Cerebellar cortex (tissue), 1 donor: ENCODE results near the gene NIPSNAP2.
"Not testable (repeated sequence)": the region's sequence is repeated elsewhere in the genome, so short reads cannot be mapped to it uniquely, and the experiment has no call there.

ENCODE experiments used
- DNase-seq: peaks from one replicate; pipeline ENCODE4 v3.0.0-alpha.2; 2015; ENCODE audit warnings: low spot score

NIPSNAP2 gene

DNA sequence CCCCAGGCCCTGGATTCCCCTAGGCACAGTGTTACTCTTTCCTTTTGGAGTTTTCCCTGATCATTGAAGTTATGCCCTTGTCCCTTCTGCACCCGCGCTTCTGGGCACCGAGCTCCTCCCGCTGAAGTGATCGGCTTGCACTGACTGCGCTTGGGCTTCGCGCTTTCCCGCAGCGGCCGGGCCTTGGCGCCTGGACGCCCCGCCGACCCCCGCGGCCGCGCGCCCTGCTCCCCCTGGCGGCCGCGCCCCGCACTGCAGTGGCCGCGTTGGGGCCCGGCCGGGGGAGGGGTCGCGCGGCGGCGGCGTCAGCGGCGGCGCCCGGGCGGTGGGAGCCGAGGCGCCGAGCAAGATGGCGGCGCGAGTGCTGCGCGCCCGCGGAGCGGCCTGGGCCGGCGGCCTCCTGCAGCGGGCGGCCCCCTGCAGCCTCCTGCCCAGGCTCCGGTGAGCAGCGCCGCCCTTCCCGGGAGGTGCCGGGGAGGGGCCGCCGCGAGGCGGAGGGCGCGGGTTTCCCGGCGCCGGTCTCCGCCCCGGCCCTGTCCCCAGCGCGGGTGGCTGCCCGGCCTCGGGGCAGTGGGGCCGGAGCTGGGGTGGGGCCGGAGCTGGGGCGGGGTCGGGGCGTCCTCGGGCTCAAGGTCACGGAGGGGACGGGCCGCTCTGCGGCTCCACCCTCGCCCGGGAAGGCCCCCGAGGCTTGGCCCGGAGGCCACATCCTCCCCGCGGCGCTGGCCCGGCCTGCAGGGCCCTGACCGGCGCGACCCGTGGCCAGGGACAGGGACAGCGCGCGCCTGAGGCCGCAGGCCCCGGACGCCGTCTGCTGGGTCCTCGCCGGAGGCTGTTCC is at the start of gene NIPSNAP2:
Gene NIPSNAP2, plus strand, starts transcription at position 325 of the 839 bp plus-strand sequence. Its CDS starts 25 bp downstream, at position 350.
- peak; percentile 57 for DNase-seq

DNA sequence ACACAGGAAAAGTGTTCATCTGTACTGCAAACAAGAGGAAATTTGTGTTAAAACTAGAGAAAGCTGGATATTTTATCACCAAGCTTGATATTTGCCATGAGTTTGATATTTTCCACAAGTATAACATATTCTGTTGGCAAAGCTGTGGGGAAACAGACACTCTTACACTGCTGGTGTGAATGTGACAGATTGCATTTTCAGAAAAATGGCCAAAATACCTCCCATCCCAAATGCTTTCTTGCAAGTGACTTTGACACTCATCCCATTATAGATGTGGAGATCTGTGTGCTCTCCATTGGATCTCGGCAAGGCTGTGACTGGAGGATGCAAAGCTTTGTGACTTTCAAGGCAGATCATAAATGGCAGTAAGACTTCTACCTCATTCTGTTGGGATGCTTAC is 46.6 kb upstream of the NIPSNAP2 start:
- DNase-seq, result no peak

DNA sequence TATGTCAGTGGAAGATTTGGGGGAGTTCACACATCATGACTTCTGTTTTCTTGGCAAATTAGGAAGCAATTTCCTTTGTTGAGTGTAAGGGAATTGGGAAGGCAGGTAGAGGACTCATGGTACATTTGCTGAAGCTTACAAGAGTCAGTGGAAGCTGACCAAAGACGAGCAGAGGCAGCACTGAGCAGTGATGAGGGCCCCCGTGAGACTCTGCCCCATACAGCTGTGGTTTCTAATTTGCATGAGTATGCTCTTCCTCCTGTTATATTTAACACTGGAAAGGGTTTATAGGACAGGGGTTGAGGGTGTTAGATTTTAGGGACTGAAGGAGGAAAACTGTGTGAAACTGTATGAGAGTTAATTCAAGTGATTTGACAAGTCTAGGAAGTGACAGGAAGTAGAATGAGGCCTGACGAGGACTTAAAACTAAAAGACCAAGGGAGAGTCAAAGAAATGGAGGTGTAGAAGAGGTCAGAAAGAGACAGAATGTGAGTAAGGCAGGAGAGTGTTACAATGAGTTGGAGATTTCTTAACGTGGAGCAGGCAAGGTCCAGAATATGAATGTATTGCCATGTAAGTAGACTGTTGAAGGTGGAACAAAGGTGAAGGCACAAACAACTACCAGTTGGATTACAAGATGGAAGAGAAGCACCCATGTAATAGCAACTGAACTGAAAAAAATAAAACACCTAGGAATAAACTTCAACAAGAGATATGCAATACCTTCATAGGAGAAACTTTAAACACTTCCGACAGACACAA is 36.2 kb upstream of the NIPSNAP2 start:
- no peak for DNase-seq

DNA sequence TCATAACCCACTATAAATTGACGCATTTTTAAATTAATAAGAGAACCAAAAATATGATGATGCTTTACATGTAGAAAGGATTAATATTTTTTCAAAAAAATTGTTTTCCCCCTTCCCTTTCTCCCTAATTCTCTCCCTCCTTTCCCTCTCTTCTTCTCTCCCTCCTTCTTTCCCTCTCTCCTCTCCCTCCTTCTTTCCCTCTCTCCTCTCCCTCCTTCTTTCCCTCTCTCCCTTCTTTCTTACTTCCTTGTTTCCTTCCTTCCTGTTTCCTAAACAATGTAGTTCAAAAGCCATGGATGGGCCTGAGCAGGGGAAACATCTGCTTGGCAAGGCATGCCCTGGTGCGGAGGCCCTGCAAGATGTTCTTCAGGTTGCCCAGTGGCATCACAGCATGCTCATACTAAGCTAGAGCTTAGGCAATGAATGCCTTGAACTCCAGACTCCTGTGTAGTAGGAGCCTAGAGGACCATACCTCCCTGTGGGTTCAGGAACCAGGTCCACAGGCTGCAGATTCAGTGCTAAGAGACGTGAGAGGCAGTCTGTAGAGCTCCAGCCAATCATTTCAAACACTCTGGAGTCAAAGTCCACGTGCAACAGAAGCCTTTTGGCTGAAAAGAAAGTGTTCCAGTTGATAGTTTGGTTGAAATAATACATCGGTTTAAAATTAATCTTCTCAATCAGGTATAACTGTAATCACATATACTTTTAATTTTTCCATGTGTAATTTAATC is 32.8 kb upstream of the NIPSNAP2 start:
- no peak for DNase-seq

DNA sequence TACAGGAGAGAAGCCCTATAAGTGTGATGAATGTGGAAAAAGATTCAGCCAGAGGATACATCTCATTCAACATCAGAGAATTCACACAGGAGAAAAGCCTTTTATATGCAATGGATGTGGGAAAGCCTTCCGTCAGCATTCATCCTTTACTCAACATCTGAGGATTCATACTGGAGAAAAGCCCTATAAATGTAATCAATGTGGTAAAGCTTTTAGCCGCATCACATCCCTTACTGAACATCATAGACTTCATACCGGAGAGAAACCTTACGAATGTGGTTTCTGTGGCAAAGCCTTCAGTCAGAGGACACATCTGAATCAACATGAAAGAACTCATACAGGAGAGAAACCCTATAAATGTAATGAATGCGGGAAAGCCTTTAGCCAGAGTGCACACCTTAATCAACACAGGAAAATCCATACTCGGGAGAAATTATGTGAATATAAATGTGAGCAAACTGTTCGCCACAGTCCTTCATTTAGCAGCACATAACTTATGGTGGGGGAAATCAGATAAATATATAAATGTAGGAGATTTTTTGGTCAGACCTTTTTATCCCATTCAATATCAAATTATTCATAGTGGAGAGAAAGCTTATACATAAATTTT is 24.8 kb upstream of the NIPSNAP2 start:
- DNase-seq, result no peak

DNA sequence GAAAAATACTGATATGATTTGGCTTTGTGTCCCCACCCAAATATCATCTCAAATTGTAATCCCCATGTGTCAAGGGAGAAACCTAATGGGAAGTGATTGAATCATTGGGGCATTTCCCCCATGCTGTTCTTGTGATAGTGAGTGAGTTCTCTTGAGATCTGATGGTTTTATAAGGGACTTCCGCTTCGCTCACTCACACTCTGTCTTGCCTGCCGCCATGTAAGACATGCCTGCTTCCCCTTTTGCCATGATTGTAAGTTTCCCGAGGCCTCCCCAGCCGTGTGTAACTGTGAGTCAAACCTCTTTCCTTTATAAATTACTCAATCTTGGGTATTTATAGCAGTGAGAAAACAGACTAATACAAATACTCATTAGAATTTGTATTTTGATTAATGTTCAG is 17.8 kb upstream of the NIPSNAP2 start:
- DNase-seq, result no peak

DNA sequence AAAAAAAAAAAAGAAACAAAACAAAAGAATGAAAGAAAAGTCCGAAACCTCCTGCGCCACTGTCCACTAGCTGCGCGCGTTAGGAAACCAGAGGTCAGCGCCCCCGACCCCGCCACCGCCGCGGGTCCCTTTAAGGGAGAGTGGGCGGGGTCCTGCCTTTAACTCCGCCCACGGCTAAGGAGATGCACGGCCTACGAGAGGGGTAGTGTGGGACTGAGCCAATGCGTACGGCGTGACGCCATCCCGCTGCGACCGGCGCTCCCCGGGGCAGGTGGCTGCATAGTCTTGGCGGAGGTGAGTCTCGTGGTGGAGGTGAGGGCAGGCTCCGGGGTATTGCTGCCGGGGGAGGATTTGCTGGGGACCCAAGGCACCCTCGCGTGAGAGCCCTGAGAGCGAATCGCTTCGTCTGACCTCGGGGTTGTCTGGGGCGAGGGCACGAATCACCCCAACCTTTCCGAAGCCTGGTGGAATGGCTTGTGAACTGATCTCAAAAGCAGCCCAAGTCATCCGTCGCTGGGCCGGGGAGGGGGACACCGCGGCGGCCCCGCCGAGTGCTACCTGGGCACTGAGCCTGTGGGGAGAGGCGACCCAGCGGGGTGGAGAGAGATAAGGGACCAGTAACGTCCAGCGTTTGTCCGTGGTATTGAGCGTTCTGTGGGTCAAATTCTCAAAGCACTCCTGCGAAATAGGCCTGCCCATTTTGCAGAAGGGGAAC is 12.6 kb upstream of the NIPSNAP2 start, which contains the start of gene MRPS17:
Gene MRPS17, plus strand, starts transcription at position 241 of the 715 bp plus-strand sequence. CDS start 1,319 bp downstream, outside the sequence.
- DNase-seq, result peak; percentile 91

DNA sequence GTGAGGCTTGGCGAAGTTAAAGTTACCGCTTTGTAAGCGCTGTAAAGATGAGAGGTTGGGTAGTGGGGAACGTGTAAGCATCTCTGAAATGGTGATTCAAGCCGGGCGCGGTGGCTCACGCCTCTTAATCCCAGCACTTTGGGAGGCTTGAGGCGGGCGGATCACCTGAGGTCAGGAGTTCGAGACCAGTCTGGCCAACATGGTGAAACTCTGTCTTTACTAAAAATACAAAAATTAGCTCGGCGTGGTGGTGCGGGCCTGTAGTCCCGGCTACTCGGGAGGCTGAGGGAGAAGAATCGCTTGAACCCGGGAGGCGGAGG is 12.1 kb upstream of the NIPSNAP2 start:
- not testable (repeated sequence) for DNase-seq

DNA sequence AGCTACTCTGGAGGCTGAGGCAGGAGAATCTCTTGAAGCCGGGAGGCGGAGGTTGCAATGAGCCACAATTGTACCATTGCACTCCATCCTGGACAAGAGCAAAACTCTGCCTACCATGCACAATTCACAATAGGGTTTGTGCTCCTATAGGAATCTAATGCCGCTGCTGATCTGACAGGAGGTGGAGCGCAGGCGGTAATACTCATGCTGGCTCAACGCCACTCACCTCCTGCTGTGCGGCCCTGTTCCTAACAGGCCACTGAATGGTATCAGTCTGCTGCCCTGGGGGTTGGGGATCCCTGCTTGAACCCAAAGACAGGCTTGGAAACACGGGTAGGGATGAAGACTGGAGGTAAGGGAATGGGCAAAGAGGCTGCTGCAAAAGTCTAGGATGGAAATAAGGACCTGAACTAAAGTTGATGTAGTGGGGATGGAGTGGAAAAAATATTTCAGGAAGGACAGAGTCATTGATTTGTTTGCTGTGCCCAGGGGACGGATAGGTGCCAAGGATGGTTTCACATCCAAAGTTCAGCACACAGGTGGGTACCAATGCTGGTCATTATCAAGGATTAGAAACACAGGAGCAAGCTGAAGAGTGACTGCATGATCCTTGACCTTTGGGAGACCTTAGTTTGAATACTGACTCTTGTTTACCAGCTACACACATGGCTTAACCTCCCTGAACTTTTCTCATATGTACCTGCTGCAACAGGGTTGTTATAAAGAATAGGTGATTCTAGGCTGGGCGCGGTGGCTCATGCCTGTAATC is 10.5 kb upstream of the NIPSNAP2 start:
- DNase-seq, result no peak

DNA sequence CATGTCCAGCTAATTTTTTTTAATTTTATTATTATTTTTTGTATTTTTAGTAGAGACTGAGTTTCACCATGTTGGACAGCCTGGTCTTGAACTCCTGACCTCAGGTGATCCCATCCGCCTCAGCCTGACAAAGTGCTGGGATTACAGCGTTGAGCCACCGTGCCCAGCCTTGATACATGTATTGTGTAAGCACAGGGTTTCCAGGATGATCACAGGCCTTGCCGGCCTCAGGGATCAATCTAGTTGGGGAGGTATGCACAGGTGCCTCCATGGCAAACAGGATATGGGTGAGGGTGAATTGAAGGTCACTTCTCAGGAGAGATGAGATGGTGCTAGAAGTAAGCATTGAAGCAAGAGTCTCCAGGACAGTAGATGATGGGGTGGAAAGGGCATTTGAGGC is 7.2 kb upstream of the NIPSNAP2 start:
- DNase-seq, result no peak

DNA sequence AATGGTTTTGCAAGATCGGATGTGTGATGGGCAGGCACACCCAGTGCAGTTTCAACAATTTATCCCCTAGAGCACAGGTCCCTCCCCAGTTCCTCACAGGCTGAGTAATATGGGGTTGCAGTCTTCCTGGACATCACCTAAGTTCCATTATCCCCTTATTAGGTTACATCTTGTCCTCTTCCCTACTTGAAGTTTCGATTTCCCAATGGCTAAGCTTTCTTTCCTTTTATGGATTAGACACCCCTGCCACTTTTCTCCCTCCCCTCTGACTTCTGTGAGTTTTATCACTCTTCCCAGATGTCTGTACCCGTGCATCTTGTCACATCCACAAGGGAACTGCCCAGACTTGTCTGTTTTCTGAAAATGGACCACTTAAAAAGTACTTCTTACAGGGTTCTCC is 2.4 kb upstream of the NIPSNAP2 start:
- DNase-seq, result no peak

DNA sequence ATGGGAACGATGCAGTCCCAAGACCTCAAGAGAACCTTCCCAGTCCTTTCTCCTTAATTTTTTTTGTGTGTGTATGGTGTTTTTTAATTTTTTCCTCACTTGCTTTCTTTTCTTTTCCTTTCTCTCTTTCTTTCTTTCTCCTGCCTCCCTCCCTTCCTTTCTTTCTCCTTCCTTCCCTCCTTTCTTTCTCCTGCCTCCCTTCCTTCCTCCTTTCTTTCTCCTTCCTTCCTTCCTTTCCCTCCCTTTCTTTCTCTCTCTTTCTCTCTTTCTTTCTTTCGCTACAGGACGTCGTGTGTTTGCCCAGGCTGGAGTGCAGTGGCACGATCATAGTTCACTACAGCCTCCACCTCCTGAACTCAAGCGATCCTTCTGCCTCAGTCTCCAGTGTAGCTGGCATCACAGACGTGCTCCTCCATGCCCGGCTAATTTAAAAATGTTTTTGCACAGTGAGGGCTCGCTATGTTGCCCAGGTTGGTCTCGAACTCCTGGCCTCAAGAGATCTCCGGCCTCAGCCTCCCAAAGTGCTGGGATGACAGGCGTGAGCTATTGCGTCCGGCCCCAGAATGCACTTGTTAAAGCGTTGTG is 709 bp upstream of the NIPSNAP2 start:
- DNase-seq, result no peak

DNA sequence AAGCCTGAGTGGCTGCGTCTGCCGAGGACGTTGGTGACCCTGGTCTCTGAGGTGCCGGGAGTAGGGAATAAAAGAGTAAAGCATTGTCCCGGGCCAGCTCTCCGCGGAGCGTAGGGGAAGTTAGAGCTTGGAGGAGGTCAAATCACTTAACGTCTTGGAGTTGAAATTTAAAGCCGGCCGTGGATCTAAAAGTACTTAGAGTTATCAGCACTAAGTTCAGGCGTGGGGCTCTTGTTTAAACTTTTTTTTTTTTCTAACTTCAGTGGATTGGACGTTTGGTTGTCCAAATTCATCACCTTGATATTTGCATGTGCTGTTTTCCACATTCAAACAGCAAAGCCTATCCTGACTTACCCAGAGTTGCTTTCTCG is 700 bp downstream of the NIPSNAP2 start:
- DNase-seq, result no peak

DNA sequence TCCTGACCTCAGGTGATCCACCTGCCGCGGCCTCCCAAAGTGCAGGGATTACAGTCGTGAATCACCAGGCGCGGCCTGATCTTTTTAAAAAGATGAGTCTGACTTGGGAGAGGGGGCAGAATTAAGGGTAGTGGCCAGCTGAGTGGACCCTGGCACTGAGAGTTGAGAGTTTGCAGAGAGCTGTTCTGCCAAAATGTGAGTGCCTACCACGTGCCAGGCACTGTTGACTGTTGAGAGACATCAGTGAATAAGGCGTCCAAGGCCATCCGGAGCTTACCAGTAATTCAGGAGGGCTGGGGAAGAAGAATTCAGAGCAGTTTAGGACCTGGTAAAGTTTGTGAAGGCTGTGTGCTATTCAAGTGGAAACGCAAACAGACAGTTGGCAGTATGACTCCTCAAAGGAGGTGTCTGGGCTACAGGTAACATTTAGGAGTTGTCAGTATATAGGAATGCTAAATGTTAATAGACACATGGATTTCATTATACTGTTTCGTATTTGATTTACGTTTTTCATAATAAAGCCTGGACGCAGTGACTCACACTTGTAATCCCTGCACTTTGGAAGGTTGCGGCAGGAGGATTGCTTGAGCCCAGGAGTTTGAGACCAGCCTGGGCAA is 1.5 kb downstream of the NIPSNAP2 start:
- peak; percentile 33 for DNase-seq

DNA sequence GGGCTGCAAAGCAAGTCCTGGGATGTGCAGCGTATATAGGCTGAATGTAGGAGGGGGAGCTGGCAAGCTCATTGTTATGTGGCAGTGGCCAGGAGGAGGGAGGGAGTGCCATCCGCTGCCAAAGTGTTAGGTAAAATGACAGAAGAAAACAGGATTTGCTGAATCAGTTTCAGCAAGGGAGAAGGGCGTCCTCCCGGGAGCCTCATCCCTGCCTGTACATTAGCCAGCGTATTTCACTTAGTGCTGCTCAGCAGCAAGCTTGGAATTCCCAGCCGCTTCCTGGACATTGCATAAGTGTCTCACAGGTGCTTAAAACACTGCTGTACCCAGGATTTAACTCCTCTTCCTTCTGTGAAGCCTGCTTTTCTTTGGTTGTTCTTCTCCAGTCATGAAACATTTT is 2.5 kb downstream of the NIPSNAP2 start:
- DNase-seq, result peak; percentile 59

DNA sequence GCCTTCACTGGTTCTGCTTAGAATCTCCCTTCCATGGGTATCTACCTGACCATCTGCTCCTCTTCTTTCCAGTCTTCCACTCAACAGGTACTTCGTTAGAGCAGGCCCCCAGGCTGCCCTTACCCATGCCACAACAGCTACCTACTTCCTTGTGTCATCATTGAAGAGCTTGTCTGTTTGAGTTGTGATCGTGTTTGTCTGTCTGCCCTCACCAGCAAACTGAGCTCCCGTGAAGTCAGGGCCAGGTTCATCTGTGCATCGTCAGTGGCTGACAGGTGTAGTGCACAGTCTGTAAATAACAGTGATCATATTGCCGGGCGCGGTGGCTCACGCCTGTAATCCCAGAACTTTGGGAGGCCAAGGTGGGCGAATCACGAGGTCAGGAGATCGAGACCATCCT is 5.0 kb downstream of the NIPSNAP2 start:
- no peak for DNase-seq

DNA sequence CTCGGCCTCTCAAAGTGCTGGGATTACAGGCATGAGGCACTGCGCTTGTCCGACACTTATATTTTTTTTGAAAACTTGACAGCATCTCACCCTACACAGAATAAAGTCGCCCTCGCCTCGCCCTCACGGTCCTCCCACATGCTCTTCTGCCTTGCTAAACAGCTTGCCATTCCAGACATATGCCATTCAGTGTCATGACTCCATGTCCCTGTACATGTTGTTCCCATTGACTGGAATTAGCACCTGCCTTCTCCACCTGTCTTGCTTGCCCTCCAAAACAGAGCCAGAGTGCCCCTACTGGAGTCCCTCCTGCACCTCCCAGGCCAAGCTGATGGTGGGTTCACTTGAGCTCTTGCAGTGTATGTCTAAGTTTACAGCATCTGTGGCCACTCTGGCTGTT is 6.2 kb downstream of the NIPSNAP2 start:
- no peak for DNase-seq

DNA sequence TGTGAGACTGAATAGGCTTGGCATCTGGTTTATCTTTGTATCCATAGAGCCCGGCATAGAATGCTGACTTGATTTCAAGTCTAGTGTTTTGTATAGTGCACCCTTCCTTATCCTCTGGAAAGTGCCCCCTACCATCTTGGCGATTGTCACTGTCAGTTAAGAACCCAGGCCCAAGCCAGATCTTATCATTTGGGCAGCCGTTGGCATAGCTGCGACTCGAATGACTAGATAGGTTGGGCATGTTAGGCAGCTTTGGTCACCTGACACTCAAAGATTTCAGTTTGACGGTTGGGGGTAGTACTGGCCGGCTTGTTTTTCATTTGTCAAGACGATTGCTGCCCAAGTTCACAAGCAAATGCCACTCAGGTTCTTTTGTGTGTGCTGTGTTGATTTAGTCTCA is 6.6 kb downstream of the NIPSNAP2 start:
- no peak for DNase-seq

DNA sequence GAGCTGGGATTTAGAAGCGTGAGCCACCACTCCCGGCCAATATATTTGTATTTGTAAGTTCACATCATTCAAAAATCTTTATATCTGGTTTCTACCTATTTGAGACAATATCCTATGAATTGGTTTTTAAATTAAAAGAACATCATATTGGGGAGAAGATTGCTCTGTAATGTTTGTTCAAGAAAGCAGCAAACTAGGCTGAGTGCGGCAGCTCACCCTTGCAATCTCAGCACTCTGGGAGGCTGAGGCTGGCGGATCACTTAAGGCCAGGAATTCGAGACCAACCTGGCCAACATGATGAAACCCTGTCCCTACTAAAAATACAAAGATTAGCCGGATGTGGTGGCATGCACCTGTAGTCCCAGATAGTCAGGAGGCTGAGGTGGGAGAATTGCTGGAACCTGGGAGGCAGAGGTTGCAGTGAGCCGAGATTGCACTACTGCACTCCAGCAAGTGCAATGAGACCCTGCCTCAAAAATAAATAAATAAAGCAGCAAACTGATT is 9.4 kb downstream of the NIPSNAP2 start:
- no peak for DNase-seq
